GM08714 (cell line): Measurements from ENCODE around the gene KRTAP4-6.
"Not testable (repeated sequence)": the region's sequence is repeated elsewhere in the genome, so short reads cannot be mapped to it uniquely, and the experiment has no call there.

Experiments
- H3K4me3 ChIP-seq: fragments of 200-500 bp; sonication (Bioruptor generic); 2 replicates; pipeline ENCODE4 v1.5.1; 2014; ENCODE audit warnings: mild to moderate bottlenecking, low read length, inconsistent platforms
- ZNF274 ChIP-seq: IDR thresholded peaks from 2 replicates; pipeline ENCODE4 v1.6.1; 2012; ENCODE audit warnings: mild to moderate bottlenecking, low read depth, low read length

Gene KRTAP4-6

DNA sequence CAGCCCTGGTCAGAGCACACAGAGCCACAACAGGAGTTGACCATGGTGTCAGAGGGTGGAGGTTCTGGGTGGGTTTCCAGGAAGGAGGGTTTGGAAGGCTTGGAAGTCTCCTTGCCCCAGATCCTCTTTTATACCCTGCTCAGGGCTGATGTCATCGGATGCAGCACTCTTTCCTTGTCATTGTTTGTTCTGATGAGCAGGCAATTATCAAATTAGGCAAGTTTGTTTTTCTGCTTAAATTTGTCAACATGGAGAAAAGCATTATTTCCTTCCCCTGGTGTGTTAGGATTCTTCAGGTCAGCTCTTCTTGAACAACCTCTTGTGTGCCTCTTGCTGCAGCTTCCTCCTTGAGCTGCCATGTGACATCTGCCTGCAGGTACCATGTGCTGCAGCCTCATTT is 20.3 kb upstream of the KRTAP4-6 start, which contains the start of gene KRTAP4-4:
Gene KRTAP4-4, minus strand, starts transcription at position 101 of the 400 bp plus-strand sequence. Its CDS starts 57 bp downstream, at position 44.
- no peak within 1 kb of the TSS for H3K4me3 ChIP-seq
- TF ChIP-seq ZNF274: no peak

- not testable (repeated sequence) for H3K4me3 ChIP-seq
These were observed 19.8 kb upstream of the KRTAP4-6 start for GRCh38 chr17:41160190-41160589.

- no peak for TF ChIP-seq ZNF274
- H3K4me3 ChIP-seq: no peak overlapping the region
These were observed 13.5 kb upstream of the KRTAP4-6 start for GRCh38 chr17:41153856-41154255.

GRCh38 chr17:41151525-41151924 is 11.2 kb upstream of the KRTAP4-6 start:
- no peak overlapping the region for H3K4me3 ChIP-seq
- TF ChIP-seq ZNF274: no peak

DNA sequence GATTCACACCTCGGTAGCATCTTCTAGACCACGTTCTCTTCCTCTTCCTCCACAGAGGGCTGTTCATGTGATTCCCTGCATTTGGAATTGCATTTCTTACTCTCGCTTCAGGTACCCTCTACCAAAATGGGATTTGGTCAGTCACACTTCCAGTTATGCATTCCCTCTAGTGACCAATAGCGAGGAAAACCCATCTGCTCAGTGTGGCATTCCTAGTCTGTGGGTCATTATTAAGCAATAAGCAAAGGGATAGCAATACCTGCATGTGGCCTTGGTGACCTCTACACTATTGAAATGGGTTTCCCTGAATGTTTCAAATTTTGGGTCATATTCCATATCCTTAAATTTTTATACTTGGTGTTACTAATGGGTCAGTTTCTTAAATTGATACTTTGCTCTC is 9.7 kb upstream of the KRTAP4-6 start:
- no peak for TF ChIP-seq ZNF274
- H3K4me3 ChIP-seq: no peak overlapping the region

- H3K4me3 ChIP-seq: no peak within 1 kb of the TSS
- TF ChIP-seq ZNF274: no peak
These were observed 9.3 kb upstream of the KRTAP4-6 start, which contains the start of gene KRTAP4-5 for GRCh38 chr17:41149652-41149985. TSS of gene KRTAP4-5 (minus strand) at chr17:41149825. CDS start at chr17:41149767, 58 bp downstream.

GRCh38 chr17:41148971-41149651 is 8.8 kb upstream of the KRTAP4-6 start:
- H3K4me3 ChIP-seq: not testable (repeated sequence)

- TF ChIP-seq ZNF274: no peak
- H3K4me3 ChIP-seq: no peak overlapping the region
These were observed 7.3 kb upstream of the KRTAP4-6 start for GRCh38 chr17:41147531-41148204.

GRCh38 chr17:41145261-41145660 is 4.9 kb upstream of the KRTAP4-6 start:
- H3K4me3 ChIP-seq: no peak overlapping the region
- no peak for TF ChIP-seq ZNF274

DNA sequence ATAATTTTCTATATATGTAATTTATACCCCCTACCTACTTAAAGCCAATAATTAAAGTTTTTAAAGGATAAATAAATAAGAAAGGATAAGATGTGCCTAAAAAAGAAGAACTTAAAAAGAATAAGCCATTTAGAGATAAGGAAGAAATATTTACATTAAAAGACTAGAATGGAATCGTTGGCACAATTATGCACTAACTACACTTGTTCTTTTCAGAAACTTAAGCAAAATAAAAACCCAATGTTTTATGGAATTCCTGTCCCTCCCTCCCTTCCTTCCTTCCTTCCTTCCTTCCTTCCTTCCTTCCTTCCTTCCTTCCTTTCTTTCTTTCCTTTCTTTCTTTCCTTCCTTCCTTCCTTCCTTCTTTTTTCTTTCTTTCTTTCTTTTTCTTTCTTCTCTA is 4.5 kb upstream of the KRTAP4-6 start:
- H3K4me3 ChIP-seq: no peak overlapping the region
- TF ChIP-seq ZNF274: no peak

GRCh38 chr17:41141361-41141760 is 1.0 kb upstream of the KRTAP4-6 start:
- TF ChIP-seq ZNF274: no peak
- H3K4me3 ChIP-seq: no peak overlapping the region

- H3K4me3 ChIP-seq: not testable (repeated sequence)
These were observed 479 bp downstream of the KRTAP4-6 start for GRCh38 chr17:41139865-41140264.

- no peak overlapping the region for H3K4me3 ChIP-seq
- no peak for TF ChIP-seq ZNF274
These were observed 6.2 kb downstream of the KRTAP4-6 start for GRCh38 chr17:41133880-41134735.

DNA sequence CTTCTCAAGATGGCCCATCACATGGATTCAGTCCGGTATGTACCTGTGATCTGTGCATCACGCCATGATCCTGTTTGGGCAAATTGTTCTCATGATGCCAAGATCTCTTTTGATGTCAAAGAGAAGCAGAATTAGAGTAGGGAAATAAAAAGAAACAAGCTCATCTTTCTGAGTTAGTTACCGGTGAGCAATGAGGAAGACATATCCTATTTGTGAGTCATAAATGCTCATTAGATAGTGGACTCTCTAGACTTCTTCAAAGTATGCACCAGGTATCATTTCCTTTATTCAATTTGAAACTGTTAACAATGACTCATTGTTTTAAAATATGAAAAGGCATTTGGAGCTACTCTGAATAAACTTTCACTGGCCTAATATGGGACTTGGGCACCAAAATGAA is 8.4 kb downstream of the KRTAP4-6 start:
- H3K4me3 ChIP-seq: no peak overlapping the region
- TF ChIP-seq ZNF274: no peak

- no peak overlapping the region for H3K4me3 ChIP-seq
- no peak for TF ChIP-seq ZNF274
These were observed 13.0 kb downstream of the KRTAP4-6 start for GRCh38 chr17:41127371-41127770.
